WTC11 (cell line): Measurements from ENCODE around the gene CDCA8. TPM values are rescaled to one million over a fixed set of nuclear protein-coding genes. Genes with fewer than 3 reads are reported as not detected.

Source experiments
- ATAC-seq: fragments of 200-7000 bp; cut with Tn5 transposase; 2 replicates; pipeline ENCODE4 v1.10.0; 2021; ENCODE audit warnings: mild to moderate bottlenecking, moderate library complexity
- CTCF ChIA-PET: fragments of 300-600 bp; sonication (Branson Sonifier 250); formaldehyde crosslinking; loops from one replicate; lab custom pipeline; 2021; ENCODE audit warnings: antibody characterized with exemption; lab: Charles Lee
- POLR2A ChIA-PET: fragments of 350-600 bp; sonication (Branson Sonifier 250); formaldehyde crosslinking; loops from one replicate; lab custom pipeline; 2021; ENCODE audit warnings: antibody characterized with exemption; lab: Charles Lee
- DNase-seq: peaks from one replicate; pipeline ENCODE4 v3.0.0; 2021; ENCODE audit warnings: low spot score
- H3K27ac Mint-ChIP-seq: 2 replicates; pipeline ENCODE4 v1.8.0; 2021; ENCODE audit warnings: mixed read lengths
- H3K27me3 Mint-ChIP-seq: 2 replicates; pipeline ENCODE4 v1.8.0; 2021; ENCODE audit warnings: low read depth, mild to moderate bottlenecking, moderate library complexity, mixed read lengths
- H3K36me3 Mint-ChIP-seq: 2 replicates; pipeline ENCODE4 v1.8.0; 2021; ENCODE audit warnings: mixed read lengths
- H3K4me1 Mint-ChIP-seq: 2 replicates; pipeline ENCODE4 v1.8.0; 2022; ENCODE audit warnings: mixed read lengths
- H3K4me3 Mint-ChIP-seq: 2 replicates; pipeline ENCODE4 v1.8.0; 2021; ENCODE audit warnings: mild to moderate bottlenecking, moderate library complexity, mixed read lengths
- H3K9me3 Mint-ChIP-seq: 2 replicates; pipeline ENCODE4 v1.8.0; 2021; ENCODE audit warnings: mixed read lengths
- CBFB ChIP-seq: sonication (generic); formaldehyde crosslinking; IDR thresholded peaks from 2 replicates; pipeline ENCODE4 v1.8.1; 2022; ENCODE audit warnings: mild to moderate bottlenecking, low read depth, missing genetic modification reagents
- ELF4 ChIP-seq: sonication (generic); formaldehyde crosslinking; IDR thresholded peaks from 2 replicates; pipeline ENCODE4 v1.8.1; 2022; ENCODE audit warnings: low read depth, mild to moderate bottlenecking, moderate library complexity, missing genetic modification reagents
- ESRRA ChIP-seq: sonication (generic); formaldehyde crosslinking; IDR thresholded peaks from 2 replicates; pipeline ENCODE4 v1.8.1; 2022; ENCODE audit warnings: mild to moderate bottlenecking, missing genetic modification reagents, borderline replicate concordance
- JAZF1 ChIP-seq: fragments of 250-450 bp; sonication (Bioruptor Pico); IDR thresholded peaks from 2 replicates; pipeline ENCODE4 v1.9.0; 2021; ENCODE audit warnings: moderate library complexity, mild to moderate bottlenecking, inconsistent platforms
- KAT7 ChIP-seq: sonication (generic); formaldehyde crosslinking; IDR thresholded peaks from 2 replicates; pipeline ENCODE4 v1.8.1; 2023; ENCODE audit warnings: missing genetic modification reagents, mild to moderate bottlenecking, borderline replicate concordance
- ZNF671 ChIP-seq: fragments of 250-450 bp; sonication (Bioruptor Pico); IDR thresholded peaks from 2 replicates; pipeline ENCODE4 v1.8.0; 2021; ENCODE audit warnings: mild to moderate bottlenecking
- total RNA-seq: library from RNA; stranded (reverse); gene quantifications from 3 replicates; pipeline ENCODE4 v1.2.3, GENCODE V29; 2021
- TF ChIP-seq, protein P1 (sequence below): sonication (generic); formaldehyde crosslinking; conservative IDR thresholded peaks from 2 replicates; pipeline ENCODE4 v1.8.1; 2022; ENCODE audit warnings: mild to moderate bottlenecking, missing genetic modification reagents
- TF ChIP-seq, protein P2 (sequence below): sonication (generic); formaldehyde crosslinking; IDR thresholded peaks from 2 replicates; pipeline ENCODE4 v1.8.1; 2022; ENCODE audit warnings: mild to moderate bottlenecking, missing genetic modification reagents, moderate library complexity, borderline replicate concordance
- TF ChIP-seq, protein P3 (sequence below): sonication (generic); formaldehyde crosslinking; IDR thresholded peaks from 2 replicates; pipeline ENCODE4 v1.8.1; 2023; ENCODE audit warnings: mild to moderate bottlenecking, missing genetic modification reagents, moderate library complexity
- TF ChIP-seq, protein P4 (sequence below): fragments of 250-450 bp; sonication (Bioruptor Pico); IDR thresholded peaks from 2 replicates; pipeline ENCODE4 v1.9.0; 2021; ENCODE audit warnings: moderate library complexity, mild to moderate bottlenecking, inconsistent platforms, borderline replicate concordance
- TF ChIP-seq, protein P5 (sequence below): fragments of 250-450 bp; sonication (Bioruptor Pico); IDR thresholded peaks from 2 replicates; pipeline ENCODE4 v1.9.0; 2021; ENCODE audit warnings: mild to moderate bottlenecking, borderline replicate concordance

CDCA8 gene
- total RNA-seq, 1 experiment from 2014 or later = 47.7 TPM

DNA sequence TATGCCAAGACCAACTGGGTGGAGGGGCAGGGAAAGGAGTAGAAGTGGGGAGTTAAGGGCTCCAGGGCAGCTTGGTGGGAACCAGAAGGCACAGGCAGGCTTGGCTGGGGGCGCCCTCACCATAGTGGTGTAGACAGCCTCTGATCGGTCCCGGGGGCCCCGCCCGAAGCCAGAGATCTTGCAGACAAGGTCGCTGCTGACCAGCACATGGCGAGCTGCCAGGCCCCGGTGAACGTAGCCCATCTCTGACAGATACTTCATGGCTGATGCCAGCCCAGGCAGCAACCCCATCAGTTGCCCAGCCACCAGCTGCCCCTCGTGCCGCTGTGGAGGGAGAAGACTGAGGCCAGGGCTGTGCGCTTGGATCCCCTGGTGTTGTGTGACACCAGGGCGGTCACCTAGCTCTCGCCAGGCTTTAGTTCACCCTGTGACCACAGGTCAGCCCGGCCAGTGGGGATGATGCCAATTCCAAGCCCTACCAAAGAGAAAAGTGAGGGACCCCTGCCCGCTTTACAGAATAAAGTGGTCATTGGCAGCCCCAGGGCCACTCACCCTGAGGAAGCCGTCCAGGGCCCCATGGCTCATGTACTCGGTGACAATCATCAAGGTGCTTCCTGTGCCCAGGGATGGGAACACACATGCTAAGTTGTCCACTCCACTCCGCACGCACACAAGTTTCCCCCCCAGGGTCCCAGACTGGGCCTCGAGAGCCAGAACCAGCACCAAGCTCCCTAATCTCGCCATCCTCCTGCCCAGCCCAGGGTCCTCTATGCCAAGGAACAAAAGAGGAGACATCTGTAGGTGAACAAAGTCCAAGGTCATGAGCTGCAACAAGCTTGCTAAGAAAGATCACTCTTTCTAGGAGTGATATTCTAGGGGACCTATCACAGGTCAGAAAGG, 28.2 kb downstream of the CDCA8 start:
- Mint-ChIP-seq H3K4me3 (no peak overlapping the region), H3K27me3 (no peaks in the 10 kb centered on the region; the same call in 1 of the 2 replicates), H3K27ac (no peak overlapping the region), H3K36me3 (no peaks in the 10 kb centered on the region), H3K9me3 (no peaks in the 10 kb centered on the region), H3K4me1 (peaks cover 6% of the 10 kb centered on the region; the same call in 1 of the 2 replicates)
- ChIA-PET POLR2A (no interaction called here), CTCF (no interaction called here)
- ATAC-seq (no peak), DNase-seq (no peak)
- TF ChIP-seq, protein P1, sequence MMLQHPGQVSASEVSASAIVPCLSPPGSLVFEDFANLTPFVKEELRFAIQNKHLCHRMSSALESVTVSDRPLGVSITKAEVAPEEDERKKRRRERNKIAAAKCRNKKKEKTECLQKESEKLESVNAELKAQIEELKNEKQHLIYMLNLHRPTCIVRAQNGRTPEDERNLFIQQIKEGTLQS (CRISPR knock-in tag) = no peak
- TF ChIP-seq ZNF671 (CRISPR knock-in tag) (no peak), KAT7 (CRISPR knock-in tag) (no peak), JAZF1 (CRISPR knock-in tag) (no peak), ELF4 (no peak)
- TF ChIP-seq, protein P2, sequence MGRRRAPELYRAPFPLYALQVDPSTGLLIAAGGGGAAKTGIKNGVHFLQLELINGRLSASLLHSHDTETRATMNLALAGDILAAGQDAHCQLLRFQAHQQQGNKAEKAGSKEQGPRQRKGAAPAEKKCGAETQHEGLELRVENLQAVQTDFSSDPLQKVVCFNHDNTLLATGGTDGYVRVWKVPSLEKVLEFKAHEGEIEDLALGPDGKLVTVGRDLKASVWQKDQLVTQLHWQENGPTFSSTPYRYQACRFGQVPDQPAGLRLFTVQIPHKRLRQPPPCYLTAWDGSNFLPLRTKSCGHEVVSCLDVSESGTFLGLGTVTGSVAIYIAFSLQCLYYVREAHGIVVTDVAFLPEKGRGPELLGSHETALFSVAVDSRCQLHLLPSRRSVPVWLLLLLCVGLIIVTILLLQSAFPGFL = no peak
- TF ChIP-seq, protein P3, sequence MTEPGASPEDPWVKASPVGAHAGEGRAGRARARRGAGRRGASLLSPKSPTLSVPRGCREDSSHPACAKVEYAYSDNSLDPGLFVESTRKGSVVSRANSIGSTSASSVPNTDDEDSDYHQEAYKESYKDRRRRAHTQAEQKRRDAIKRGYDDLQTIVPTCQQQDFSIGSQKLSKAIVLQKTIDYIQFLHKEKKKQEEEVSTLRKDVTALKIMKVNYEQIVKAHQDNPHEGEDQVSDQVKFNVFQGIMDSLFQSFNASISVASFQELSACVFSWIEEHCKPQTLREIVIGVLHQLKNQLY (CRISPR knock-in tag) = no peak

DNA sequence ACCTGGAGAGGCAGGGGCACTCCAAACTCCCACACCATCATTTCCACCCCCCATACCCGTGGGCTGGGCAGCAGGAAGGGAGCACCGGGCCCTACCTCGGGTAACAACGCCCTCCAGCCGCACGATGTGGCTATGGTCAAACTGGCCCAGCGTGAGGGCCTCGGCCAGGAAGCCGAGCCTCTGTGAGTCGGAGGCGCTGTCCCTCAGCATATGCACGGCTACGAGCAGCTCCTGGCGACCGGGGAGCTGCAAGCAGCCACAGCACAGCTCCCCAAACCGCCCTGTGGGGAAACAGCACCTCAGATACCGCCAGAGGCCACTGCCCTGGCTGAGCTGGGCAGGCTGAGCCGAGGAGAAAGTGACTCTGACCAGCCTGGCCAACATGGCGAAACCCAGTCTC, 29.2 kb downstream of the CDCA8 start:
- ChIA-PET CTCF (interaction anchor here (0.8 to 3.4 kb wide), 6 partner anchors 20 to 138 kb away, joined by 3 to 14 read pairs (median 4); partner anchors contain the start of genes EPHA10, MTF1 and YRDC), POLR2A (interaction anchor here (0.8 to 0.9 kb wide), 2 partner anchors 30 to 44 kb away, joined by 3 read pairs; no protein-coding TSS in a partner anchor)
- Mint-ChIP-seq H3K36me3 (no peaks in the 10 kb centered on the region), H3K4me1 (peaks cover 6% of the 10 kb centered on the region; the same call in 1 of the 2 replicates), H3K9me3 (no peaks in the 10 kb centered on the region), H3K27ac (no peak overlapping the region), H3K4me3 (no peak overlapping the region), H3K27me3 (no peaks in the 10 kb centered on the region; the same call in 1 of the 2 replicates)
- TF ChIP-seq, protein P4, sequence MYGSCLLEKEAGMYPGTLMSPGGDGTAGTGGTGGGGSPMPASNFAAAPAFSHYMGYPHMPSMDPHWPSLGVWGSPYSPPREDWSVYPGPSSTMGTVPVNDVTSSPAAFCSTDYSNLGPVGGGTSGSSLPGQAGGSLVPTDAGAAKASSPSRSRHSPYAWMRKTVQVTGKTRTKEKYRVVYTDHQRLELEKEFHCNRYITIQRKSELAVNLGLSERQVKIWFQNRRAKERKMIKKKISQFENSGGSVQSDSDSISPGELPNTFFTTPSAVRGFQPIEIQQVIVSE (CRISPR knock-in tag) = no peak
- TF ChIP-seq, protein P5, sequence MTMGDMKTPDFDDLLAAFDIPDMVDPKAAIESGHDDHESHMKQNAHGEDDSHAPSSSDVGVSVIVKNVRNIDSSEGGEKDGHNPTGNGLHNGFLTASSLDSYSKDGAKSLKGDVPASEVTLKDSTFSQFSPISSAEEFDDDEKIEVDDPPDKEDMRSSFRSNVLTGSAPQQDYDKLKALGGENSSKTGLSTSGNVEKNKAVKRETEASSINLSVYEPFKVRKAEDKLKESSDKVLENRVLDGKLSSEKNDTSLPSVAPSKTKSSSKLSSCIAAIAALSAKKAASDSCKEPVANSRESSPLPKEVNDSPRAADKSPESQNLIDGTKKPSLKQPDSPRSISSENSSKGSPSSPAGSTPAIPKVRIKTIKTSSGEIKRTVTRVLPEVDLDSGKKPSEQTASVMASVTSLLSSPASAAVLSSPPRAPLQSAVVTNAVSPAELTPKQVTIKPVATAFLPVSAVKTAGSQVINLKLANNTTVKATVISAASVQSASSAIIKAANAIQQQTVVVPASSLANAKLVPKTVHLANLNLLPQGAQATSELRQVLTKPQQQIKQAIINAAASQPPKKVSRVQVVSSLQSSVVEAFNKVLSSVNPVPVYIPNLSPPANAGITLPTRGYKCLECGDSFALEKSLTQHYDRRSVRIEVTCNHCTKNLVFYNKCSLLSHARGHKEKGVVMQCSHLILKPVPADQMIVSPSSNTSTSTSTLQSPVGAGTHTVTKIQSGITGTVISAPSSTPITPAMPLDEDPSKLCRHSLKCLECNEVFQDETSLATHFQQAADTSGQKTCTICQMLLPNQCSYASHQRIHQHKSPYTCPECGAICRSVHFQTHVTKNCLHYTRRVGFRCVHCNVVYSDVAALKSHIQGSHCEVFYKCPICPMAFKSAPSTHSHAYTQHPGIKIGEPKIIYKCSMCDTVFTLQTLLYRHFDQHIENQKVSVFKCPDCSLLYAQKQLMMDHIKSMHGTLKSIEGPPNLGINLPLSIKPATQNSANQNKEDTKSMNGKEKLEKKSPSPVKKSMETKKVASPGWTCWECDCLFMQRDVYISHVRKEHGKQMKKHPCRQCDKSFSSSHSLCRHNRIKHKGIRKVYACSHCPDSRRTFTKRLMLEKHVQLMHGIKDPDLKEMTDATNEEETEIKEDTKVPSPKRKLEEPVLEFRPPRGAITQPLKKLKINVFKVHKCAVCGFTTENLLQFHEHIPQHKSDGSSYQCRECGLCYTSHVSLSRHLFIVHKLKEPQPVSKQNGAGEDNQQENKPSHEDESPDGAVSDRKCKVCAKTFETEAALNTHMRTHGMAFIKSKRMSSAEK = no peak
- TF ChIP-seq CBFB = no peak
- TF ChIP-seq ESRRA (CRISPR knock-in tag) = no peak
- ATAC-seq = peak; percentile 47
- DNase-seq = peak; percentile 28
